GM15510 (cell line): ENCODE data around the gene PNPLA2.

Source experiments
- POLR2A ChIP-seq: IDR thresholded peaks from 3 replicates; pipeline ENCODE4 v1.6.1; 2011; ENCODE audit warnings: borderline replicate concordance; ENCODE audit not compliant: insufficient read length; ENCODE audit errors: extremely low read depth

PNPLA2 gene

GRCh38 chr11:801097-801780, 17.5 kb upstream of the PNPLA2 start:
- no peak for TF ChIP-seq POLR2A

GRCh38 chr11:802018-802617, 16.6 kb upstream of the PNPLA2 start:
- no peak for TF ChIP-seq POLR2A

- TF ChIP-seq POLR2A = no peak
Observed at GRCh38 chr11:802693-803466, 15.8 kb upstream of the PNPLA2 start.

GRCh38 chr11:803467-803742, 15.3 kb upstream of the PNPLA2 start:
- TF ChIP-seq POLR2A = no peak

GRCh38 chr11:803770-804598, 14.7 kb upstream of the PNPLA2 start:
- no peak for TF ChIP-seq POLR2A

- no peak for TF ChIP-seq POLR2A
Observed at GRCh38 chr11:804599-804964, 14.1 kb upstream of the PNPLA2 start.

GRCh38 chr11:808427-809286, 10.1 kb upstream of the PNPLA2 start:
- TF ChIP-seq POLR2A = no peak

GRCh38 chr11:809287-810039, 9.3 kb upstream of the PNPLA2 start, which contains the start of gene RPLP2:
RPLP2 (plus strand) TSS chr11:809967; CDS start chr11:810235, 268 bp downstream.
- TF ChIP-seq POLR2A = peak; percentile 91

- no peak for TF ChIP-seq POLR2A
Observed at GRCh38 chr11:810040-810567, 8.6 kb upstream of the PNPLA2 start.

GRCh38 chr11:811446-812245, 7.1 kb upstream of the PNPLA2 start:
- TF ChIP-seq POLR2A = no peak

- TF ChIP-seq POLR2A = no peak
Observed at GRCh38 chr11:812390-812789, 6.3 kb upstream of the PNPLA2 start.

- TF ChIP-seq POLR2A = no peak
Observed at GRCh38 chr11:813072-813455, 5.7 kb upstream of the PNPLA2 start.
